CD4-positive, alpha-beta T cell treated with Interleukin-17A for 4 hours (primary cell): ENCODE results near the gene SLC6A7.

ENCODE experiments used
- DNase-seq: peaks from one replicate; pipeline ENCODE4 v3.0.0-alpha.2; 2020; ENCODE audit warnings: mixed read lengths

Gene SLC6A7

DNA sequence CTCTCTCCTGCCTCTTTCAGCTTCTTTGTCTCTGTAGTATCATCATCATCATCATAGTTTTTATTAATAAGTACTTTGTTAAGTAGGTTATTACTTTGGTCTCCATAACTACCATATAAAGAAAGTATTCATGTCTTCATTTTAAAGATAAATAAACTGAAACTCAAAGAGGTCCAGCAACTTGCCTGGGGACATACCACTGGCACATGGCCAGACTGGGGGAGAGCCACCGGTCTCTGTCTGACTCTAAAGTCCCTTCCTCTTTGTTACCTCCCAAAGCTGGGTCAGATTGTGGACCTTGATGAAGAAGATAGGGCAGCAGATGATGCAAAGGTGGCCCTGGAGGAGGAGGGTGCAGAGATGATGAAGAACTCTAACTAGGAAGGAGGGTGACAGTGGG is 14.8 kb upstream of the SLC6A7 start:
- DNase-seq: no peak

DNA sequence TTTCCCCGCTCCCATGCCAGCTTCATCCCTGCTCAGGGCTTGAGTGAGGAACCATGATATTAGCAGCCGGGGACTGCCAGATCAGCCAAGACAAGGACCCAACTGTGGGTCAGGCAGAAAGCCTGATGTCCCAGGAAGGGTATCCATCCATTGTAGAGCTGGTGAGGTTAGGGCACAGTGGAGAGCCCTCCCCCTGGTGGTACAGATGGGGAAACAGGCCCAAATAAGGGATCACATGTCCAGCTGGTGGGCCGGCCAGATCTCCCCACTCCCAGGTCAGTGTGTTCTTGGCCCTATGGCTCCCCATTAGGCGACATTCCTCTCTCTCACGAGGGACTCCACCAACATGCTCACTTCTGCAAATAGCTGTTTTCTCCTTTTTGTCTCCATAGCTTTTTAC is 14.3 kb upstream of the SLC6A7 start:
- DNase-seq: no peak

DNA sequence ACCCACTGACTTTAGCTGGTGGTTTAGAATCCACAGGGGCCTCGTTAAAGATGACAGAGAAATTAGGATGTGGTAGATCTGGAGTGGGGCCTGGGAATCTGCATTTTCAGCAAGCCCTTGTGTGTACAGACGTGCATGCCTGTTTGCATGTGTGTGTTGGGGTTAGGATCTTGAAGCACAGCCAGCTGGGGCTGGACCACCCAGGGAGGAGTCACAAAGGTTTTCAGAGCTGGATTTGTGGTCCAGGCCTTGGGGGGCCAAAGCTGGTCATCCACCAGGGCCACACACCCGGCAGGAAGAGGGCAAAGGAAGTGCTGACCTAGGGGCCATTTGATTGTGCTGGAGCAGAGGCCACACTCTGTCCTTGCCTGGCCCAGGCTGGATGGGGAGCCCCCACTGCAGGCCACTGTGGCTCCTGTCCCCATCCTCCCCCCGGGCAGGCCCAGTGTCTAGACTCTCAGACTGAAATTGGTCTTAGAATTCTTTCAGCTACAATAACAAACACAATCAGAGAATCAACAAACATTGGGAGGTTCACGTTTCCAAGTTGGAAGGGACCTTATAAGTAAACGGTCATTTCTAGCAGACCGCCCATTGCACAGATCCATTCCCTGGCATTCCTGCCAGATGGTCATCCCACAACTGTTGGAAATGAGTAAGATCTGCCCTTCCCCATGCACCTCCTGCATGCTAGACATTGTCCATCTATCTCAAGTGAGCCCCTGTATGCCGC is 13.0 kb upstream of the SLC6A7 start:
- DNase-seq: no peak

DNA sequence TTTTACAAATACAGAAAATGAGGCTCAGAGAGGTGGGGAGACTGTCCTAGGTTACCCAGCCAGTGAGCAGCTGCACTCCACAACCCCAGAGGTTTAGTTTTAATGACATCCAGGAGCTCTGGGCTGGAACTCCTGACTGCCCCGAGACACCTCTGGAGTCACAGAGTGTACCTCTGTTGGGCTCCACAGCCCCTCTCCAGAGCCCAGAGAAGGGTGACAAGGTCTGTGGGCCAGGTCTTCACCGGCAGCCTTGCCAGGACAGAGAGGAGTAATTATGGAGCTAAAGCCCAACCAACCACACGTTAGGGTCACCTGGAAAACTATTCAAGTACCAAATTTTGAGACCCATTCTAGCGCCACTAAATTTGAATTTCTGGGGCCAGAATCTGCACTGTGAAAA is 12.1 kb upstream of the SLC6A7 start:
- DNase-seq: no peak

DNA sequence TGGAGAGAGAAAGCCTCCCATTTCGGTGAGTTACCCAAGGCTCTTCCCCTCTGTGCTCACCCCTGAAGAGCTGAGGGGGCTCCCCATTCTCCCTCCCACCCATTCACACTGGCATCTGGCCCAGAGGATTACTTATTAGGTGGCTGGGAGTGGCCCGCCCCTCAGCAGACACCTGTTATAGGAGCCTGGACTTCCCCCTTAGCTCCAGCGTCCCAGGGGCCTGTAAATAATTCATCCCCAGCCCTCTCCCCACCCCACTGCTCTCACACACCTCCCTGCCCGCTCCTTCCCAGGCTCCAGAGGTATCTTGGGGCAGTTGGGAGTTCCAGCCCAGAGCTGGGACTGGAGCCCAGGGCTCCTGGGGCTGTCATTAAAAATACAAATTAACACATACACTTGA is 11.6 kb upstream of the SLC6A7 start:
- DNase-seq: no peak

DNA sequence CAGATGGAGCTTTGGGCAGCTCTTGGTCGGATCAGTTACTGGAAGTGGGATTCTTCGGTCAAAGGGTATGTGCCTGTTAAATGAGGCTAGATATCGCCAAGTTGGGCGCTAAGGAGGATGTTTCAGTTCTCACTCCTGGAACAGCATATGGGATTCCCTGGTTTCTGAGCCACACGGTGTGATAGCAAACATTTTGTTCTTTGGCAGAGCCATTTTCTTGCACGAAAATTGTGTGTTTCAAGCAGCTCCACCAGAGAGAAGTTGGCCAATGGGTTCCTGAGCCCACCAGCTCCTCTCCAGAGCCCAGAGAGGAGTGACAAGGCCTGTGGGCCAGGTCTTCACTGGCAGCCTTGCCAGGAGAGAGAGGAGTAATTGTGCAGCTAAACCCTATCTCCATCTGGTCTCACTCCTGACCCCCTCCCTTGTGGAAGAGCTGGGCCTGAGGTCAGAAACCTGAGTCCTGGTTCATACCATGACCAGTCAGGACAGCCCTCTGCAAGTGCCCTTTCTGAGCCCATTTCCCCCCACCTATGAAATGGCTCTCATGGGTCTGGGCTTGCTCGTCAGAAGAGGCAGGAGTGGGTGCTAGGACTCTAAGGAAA is 10.7 kb upstream of the SLC6A7 start:
- no peak for DNase-seq

DNA sequence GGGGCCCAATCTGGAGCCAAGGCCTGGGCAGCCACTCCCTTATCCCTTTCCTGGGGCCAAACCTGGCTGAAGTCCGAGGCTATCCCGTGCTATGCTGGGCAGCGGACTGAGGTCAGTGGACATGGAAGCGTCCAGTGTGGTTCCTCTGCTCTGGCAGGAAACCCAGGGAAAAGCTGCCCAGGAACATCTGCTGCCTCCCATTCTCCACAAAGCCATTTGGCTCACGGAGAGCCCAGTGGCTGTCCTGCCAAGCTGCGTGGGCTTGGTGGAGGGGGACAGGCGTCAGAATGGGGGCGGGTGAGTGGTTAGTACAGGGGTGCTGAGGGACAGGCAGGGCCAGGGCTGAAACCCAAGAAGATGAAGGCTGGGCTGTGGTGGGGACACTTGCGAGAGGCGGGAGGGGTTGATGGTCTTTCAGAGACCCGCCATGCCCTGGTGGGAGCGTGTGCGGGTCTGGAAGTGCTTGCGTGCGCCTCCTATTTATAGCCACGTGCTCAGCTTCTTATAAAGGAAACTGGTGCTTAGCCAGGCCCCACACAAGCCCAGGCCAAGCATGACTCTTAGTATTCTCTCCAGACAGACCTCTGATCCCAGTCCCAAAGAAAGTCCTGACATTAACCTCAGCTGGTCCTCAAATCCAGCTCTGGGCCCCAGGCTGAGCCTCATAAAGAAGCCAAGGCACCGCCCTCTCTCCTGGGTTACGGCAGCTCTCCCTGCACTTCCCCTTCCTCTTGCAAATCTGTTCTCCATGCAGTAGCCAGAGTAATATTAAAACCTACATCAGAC is 9.4 kb upstream of the SLC6A7 start:
- no peak for DNase-seq

DNA sequence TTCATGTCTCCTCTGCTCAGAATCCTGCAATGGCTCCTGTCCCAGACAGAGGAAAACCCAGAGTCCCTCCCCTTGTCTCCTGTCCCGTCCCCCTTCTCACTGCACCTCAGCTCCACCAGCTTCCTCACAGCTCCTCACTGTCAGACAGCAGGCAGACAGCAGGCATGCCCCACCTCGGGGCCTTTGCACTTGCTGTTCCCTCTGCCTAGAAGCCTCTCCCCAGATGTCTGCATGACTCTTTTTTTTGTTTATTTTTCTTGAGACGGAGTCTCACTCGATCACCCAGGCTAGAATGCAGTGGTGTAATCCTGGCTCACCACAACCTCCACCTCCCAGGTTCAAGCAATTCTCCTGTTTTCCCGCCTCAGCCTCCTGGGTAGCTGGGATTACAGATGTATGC is 8.8 kb upstream of the SLC6A7 start:
- DNase-seq: no peak

DNA sequence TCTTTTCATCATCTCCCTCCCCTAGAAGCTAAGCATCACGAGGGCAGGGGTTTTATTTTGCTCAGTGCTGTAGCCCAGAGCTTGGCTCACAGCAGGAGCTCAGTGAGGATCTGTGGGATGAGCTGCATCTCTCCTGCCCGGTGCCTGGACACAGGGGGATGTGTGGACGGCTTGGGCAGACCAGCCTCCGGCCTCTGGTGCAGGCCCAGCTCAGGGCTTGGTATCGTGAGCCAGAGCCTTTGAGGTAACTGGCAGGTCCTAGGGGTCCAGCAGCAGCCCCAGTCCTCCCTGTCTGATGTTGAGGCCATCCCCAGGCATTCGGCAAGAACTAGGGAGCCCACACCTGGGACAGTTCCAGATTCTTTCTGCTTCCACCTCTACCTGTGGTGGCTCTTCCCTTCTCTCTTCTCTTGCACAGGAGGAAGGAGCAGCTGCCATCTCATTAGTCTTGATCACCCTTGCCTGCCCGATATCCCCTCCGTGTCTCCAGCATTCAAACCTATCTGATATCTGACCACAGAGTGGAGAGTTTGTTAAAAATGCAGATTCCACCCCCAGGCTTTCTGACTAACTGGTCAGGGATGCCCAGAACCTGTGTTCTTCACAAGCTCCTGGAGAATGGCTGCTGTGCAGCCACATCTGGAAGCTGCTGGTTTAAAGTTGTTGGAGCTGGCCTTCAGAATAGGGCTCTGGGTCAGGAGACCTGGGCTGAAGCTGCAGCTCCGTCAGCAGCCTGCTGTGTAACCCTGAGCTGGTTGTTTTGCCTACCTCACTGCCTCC is 7.9 kb upstream of the SLC6A7 start:
- DNase-seq: no peak

DNA sequence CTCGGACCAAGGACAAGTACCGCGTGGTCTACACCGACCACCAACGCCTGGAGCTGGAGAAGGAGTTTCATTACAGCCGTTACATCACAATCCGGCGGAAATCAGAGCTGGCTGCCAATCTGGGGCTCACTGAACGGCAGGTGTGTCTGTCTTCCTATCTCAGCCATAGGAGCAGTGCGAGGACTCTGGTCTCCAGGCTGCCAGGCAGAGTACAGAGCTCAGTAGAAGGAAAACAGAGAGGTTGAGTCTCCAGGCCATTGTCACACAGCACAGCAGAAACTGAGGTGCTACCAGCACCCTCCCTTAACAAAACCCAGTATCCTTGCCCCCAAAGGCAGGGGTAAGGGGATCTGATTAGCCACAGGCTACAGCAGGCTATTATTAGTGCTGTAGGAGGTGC is 7.1 kb upstream of the SLC6A7 start:
- no peak for DNase-seq

DNA sequence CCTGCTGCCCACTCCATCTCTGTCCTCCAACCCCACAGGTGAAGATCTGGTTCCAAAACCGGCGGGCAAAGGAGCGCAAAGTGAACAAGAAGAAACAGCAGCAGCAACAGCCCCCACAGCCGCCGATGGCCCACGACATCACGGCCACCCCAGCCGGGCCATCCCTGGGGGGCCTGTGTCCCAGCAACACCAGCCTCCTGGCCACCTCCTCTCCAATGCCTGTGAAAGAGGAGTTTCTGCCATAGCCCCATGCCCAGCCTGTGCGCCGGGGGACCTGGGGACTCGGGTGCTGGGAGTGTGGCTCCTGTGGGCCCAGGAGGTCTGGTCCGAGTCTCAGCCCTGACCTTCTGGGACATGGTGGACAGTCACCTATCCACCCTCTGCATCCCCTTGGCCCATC is 6.4 kb upstream of the SLC6A7 start:
- DNase-seq: no peak

DNA sequence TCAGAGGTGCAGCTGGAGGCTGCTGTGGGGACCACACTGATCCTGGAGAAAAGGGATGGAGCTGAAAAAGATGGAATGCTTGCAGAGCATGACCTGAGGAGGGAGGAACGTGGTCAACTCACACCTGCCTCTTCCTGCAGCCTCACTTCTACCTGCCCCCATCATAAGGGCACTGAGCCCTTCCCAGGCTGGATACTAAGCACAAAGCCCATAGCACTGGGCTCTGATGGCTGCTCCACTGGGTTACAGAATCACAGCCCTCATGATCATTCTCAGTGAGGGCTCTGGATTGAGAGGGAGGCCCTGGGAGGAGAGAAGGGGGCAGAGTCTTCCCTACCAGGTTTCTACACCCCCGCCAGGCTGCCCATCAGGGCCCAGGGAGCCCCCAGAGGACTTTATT is 5.9 kb upstream of the SLC6A7 start:
- DNase-seq: no peak

DNA sequence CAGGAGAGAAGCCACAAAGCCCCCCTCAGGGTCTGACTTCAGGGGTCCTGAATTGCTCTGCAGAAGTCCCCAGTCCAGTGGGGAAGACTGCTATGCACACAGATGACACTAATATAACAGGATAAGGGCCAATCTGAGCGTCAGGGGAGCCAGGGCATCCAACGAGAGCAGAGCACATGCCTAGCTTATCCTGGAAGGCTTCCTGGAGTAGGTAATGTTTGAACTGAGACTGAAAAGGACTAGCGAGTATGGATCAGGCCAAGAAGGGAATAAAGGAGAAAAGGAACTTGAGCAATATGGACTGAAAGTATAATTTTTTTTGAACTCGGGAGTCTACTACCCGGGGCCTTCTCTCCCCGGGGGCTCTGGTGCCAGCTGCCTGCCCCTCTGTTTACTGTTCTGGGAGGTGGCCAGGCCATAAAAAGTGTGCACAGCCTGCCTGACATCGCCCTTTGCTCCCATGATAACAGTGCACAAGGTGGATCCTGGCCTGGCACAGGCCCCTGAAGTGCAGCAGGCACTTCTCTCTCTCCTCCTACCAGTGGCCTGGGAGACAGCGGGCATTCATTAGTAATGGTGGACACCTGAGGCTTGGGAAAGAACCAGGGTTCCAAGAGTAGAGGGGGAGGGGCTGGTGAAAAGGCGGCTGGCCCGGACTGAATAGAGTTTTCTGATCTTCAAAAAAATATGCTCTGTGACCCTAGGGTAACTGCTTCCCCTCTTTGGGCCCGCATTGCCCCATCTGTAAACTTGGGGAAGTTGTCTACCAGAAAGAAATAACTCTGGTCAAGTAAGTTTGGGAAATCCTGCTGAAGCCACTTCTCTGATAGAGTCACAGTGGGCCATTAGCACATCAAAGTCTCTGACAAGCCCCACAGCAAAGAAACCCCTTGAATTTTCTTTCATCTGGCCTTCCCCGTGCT is 4.6 kb upstream of the SLC6A7 start:
- no peak for DNase-seq

DNA sequence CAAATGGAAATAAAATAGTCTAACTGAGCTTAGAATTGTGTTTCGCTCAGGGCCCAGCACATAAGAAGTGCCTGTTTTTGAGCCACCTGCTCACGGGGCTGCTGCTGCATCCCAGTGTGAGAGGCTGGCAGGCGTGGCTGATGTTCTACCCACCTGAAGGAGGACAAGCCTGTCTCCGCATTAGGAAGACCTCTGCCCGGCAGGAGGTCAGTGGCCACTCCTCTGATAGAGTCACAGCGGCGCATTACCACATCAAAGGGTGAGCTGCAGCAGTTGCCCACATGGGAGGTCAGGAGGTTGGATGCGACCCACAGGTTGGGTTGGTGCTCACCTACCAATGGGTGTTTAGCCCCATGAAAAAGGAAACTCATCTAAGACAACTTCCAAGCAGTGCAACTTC is 3.7 kb upstream of the SLC6A7 start:
- DNase-seq: no peak

DNA sequence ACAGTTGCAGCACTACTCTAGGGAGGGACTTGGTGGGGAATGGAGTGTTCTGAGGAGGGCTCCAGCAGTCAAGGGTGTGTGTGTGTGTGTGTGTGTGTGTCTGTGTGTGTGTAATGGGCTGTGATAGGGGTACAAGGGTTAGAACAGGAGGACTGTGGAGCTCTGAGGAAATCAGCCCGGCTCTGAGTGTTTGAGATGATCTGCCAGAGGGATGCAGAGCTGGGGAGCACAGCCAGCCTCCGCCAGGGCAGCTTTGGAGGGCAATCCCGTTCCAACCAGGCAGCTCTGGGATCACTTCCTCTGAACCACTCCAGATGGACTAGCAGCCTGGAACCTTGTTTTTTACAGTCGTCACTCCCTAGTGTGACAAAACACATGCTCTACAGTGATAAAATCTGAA is 3.0 kb upstream of the SLC6A7 start:
- DNase-seq: no peak

DNA sequence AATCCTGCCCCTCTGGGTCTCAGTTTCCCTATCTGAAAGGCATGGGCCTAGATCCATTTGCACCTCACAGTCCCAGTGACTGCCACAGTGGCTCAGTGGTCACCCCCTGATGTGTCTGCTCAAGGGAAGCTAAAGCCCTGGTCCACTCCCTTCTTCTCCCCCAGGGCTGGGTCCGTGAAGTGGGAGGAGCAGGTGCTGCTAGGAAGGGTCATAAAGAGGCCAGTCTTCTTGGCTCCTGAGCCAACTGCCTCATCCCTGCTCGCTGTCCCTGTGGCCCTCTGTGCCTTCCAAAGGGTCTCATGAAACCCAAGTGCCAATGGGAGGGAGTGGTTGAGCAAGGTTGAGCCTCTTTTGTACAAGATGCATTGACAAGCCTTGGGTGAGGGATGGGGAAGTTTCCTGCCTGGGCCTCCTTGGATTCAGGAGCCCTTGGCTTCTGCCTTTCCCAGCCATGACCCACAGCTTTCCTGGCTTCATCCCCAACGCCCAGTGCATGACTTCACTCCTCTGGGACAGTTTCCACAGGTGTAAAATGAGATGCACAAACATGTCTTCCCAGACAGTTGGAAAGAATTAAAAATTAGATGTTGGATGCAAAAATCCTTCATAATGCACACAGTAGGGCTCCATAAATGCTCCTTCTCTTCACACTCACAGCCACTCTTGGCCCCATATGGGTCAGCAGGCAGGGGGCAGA is 1.6 kb upstream of the SLC6A7 start:
- DNase-seq: no peak

DNA sequence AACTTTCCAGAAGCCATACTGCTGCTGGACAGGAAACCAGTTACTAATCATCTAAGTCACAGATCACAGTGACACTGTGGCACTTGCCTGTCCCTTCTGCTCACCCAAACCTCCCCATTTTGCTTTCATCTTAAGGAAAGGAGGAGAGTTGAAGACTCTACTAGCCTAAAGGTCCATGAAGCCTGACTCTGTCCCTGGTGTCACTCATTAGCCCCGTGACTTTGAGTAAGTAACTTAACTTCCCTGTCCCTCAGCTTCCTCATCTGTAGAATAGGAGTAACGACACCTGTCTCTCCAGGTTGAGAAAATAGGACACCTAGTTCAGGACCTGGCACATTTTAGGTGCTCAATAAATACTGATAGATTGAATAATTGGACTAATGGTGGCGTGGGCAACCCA is 536 bp upstream of the SLC6A7 start:
- no peak for DNase-seq

DNA sequence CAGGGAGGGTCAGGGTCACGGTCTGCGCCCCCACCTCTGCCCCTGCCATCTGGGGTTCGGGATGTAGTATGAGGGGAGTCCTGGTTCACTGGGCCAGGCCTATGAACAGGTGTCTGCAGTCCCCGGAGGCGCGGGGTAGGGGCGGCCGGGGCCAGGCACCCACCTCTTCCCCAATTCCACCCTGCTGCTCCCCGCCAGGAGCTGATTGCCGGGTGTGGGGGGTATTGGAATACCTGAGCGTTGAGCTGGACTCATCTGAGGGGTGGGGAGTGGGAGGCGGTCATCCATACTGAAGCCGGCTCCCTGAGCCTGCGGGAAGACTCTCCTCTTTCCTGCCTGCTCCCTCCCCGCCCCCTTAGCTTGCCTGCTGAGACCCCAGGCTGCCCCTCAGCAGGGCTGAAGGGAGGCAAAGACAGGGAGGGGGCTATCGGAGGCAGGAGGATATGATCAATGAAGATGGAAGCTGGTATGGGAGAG is 679 bp downstream of the SLC6A7 start:
- DNase-seq: no peak

DNA sequence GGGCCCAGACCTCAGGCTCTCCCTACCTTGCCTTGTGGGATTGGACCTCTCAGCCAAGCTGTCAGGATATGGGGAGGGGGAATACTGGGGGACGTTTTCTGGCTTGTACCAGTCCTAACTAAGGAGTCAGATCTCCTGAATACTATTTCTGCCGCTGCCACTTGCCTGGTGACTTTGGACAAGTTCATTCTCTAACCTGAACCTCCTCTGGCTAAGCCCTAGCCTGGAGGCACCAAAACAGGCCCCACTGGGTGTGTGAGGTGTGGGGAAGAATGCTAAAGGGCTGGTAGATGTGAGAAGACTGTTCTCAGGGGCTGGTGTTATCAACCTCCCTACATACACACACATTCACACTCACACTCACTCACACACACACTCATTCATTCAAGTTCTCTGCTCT is 1.1 kb downstream of the SLC6A7 start:
- DNase-seq: no peak

DNA sequence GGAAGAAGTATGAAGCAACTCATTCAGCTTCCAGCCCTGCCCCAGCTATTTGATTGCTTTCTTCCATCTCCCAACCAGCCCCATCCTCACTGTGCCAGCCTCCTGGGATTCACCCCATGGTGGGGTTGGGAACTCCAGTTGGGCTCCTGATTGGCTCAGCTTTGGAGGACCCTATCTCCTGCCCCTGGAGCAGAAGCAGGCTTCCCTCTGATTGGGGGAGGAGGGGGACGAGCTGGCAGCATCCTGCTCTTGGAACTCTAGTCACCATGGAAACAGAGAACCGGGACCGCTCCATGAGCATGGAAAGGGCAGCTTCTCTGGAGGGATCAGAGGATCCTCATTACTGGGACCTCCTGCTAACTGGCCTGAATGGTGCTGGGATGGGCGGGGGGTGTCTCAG is 2.6 kb downstream of the SLC6A7 start:
- DNase-seq: no peak

DNA sequence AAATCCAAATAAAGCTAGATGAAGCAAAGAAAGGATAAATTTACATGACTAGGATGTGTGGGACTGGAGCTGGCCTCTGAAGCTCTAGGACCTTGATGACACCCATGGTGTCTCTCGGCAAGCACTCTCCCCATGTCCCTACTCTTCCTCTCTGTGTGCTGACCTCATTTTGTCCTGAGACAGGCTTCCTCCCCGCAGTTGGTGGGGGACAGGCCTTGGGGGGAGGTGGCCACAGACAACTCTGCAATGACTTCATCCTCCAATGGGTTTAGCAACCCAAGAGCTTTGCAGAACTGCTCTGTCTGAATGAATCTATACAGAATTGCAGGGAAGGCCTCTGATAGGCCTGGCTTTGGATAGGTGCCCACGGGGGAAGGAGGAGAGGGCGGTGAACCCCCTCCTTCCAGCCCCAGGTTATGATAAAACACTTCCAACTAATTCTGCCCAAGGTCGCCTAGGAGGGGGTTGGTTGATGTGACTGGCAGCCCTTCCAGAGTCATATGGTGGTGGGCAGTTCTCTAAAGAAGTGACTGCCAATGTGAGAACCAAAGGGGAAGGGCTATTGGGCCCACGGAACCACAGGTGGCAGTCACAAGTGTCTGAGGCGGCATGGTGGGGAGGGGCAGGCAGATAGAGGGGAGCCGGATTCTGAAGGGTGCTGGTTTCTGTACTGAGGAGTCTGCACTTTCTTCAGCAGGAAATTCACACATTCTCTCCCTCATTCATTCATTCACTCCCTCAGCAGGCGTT is 6.0 kb downstream of the SLC6A7 start:
- DNase-seq: no peak
